NT2/D1 (cell line): ENCODE results near the gene CLP1.

Experiments
- DNase-seq: peaks from one replicate; pipeline ENCODE4 v3.0.0-alpha.2; 2011; ENCODE audit warnings: low read depth, low spot score
- H3K27me3 ChIP-seq: 2 replicates; pipeline ENCODE4 v1.6.0; 2011; ENCODE audit warnings: mild to moderate bottlenecking; ENCODE audit not compliant: insufficient read length, insufficient read depth
- H3K36me3 ChIP-seq: 2 replicates; pipeline ENCODE4 v1.6.1; 2011; ENCODE audit warnings: mild to moderate bottlenecking, low read length, mixed read lengths; ENCODE audit not compliant: insufficient read depth, insufficient read length
- H3K4me1 ChIP-seq: 2 replicates; pipeline ENCODE4 v1.5.1; 2011; ENCODE audit not compliant: insufficient read depth, insufficient read length
- H3K4me3 ChIP-seq: 2 replicates; pipeline ENCODE4 v1.5.1; 2011; ENCODE audit warnings: low read depth; ENCODE audit not compliant: insufficient read length
- H3K9ac ChIP-seq: 2 replicates; pipeline ENCODE4 v1.6.0; 2011; ENCODE audit warnings: low read depth; ENCODE audit not compliant: insufficient read length
- H3K9me3 ChIP-seq: 2 replicates; pipeline ENCODE4 v1.5.1; 2011; ENCODE audit warnings: mild to moderate bottlenecking, low read length; ENCODE audit not compliant: insufficient read depth
- SUZ12 ChIP-seq: IDR thresholded peaks from 2 replicates; pipeline ENCODE4 v1.6.1; 2011; ENCODE audit not compliant: insufficient read length, insufficient read depth; ENCODE audit errors: extremely low read depth
- YY1 ChIP-seq: IDR thresholded peaks from 2 replicates; pipeline ENCODE4 v1.6.1; 2011; ENCODE audit not compliant: insufficient read length, insufficient read depth
- ZNF274 ChIP-seq: IDR thresholded peaks from 2 replicates; pipeline ENCODE4 v1.6.1; 2011; ENCODE audit warnings: mild to moderate bottlenecking, low read depth, low read length

CLP1 gene

GRCh38 chr11:57657194-57658022 is at the start of gene CLP1:
Gene CLP1, plus strand, starts transcription at chr11:57657762. Its CDS starts 1,715 bp downstream, at chr11:57659477.
- Histone ChIP-seq H3K4me1 (no peaks in the 10 kb centered on the region), H3K9me3 (no peaks in the 10 kb centered on the region), H3K4me3 (peak within 1 kb of the TSS; percentile 75), H3K9ac (peak within 1 kb of the TSS; percentile 92), H3K36me3 (peaks cover 36% of the 10 kb centered on the region), H3K27me3 (peaks cover 6% of the 10 kb centered on the region)
- TF ChIP-seq YY1, result no peak
- DNase-seq, result peak; percentile 99

- Histone ChIP-seq H3K4me1 (peaks cover 4% of the 10 kb centered on the region), H3K36me3 (peaks cover 3% of the 10 kb centered on the region), H3K4me3 (no peak overlapping the region), H3K27me3 (no peaks in the 10 kb centered on the region), H3K9ac (no peak overlapping the region), H3K9me3 (no peaks in the 10 kb centered on the region)
- TF ChIP-seq ZNF274 (no peak), YY1 (no peak), SUZ12 (no peak)
- DNase-seq, result no peak
These were observed 47.4 kb upstream of the CLP1 start for GRCh38 chr11:57610170-57610569.

- Histone ChIP-seq H3K9me3 (peaks cover 5% of the 10 kb centered on the region), H3K4me1 (peaks cover 4% of the 10 kb centered on the region), H3K36me3 (no peaks in the 10 kb centered on the region), H3K4me3 (no peak overlapping the region), H3K9ac (no peak overlapping the region), H3K27me3 (no peaks in the 10 kb centered on the region)
- TF ChIP-seq SUZ12 (no peak), ZNF274 (no peak), YY1 (no peak)
- no peak for DNase-seq
These were observed 43.3 kb upstream of the CLP1 start for GRCh38 chr11:57614234-57614772.

GRCh38 chr11:57615308-57615707 is 42.3 kb upstream of the CLP1 start:
- H3K36me3 ChIP-seq, result no peaks in the 10 kb centered on the region
- H3K9ac ChIP-seq, result no peak overlapping the region
- TF ChIP-seq SUZ12 (no peak), ZNF274 (no peak), YY1 (no peak)
- peaks cover 15% of the 10 kb centered on the region for H3K9me3 ChIP-seq
- no peak overlapping the region for H3K4me3 ChIP-seq
- no peaks in the 10 kb centered on the region for H3K27me3 ChIP-seq
- no peak for DNase-seq
- peaks cover 4% of the 10 kb centered on the region for H3K4me1 ChIP-seq

- H3K4me1 ChIP-seq, result peaks cover 4% of the 10 kb centered on the region
- H3K4me3 ChIP-seq, result no peak overlapping the region
- H3K36me3 ChIP-seq, result no peaks in the 10 kb centered on the region
- no peaks in the 10 kb centered on the region for H3K27me3 ChIP-seq
- no peak for TF ChIP-seq SUZ12
- TF ChIP-seq YY1, result no peak
- TF ChIP-seq ZNF274, result no peak
- no peak for DNase-seq
- H3K9me3 ChIP-seq, result peaks cover 20% of the 10 kb centered on the region
- H3K9ac ChIP-seq, result no peak overlapping the region
These were observed 41.0 kb upstream of the CLP1 start for GRCh38 chr11:57616595-57616994.

- Histone ChIP-seq H3K36me3 (no peaks in the 10 kb centered on the region), H3K4me1 (peaks cover 4% of the 10 kb centered on the region), H3K27me3 (no peaks in the 10 kb centered on the region), H3K9ac (no peak overlapping the region), H3K9me3 (peaks cover 20% of the 10 kb centered on the region), H3K4me3 (no peak overlapping the region)
- TF ChIP-seq YY1 (no peak), SUZ12 (no peak), ZNF274 (no peak)
- no peak for DNase-seq
These were observed 39.1 kb upstream of the CLP1 start for GRCh38 chr11:57618438-57618837.

- no peak overlapping the region for H3K9ac ChIP-seq
- no peak for DNase-seq
- TF ChIP-seq ZNF274 (no peak), YY1 (no peak), SUZ12 (no peak)
- H3K4me3 ChIP-seq, result no peak overlapping the region
- H3K36me3 ChIP-seq, result no peaks in the 10 kb centered on the region
- peaks cover 20% of the 10 kb centered on the region for H3K9me3 ChIP-seq
- peaks cover 1% of the 10 kb centered on the region for H3K4me1 ChIP-seq
- H3K27me3 ChIP-seq, result no peaks in the 10 kb centered on the region
These were observed 38.2 kb upstream of the CLP1 start for GRCh38 chr11:57619331-57619730.
